ENCODE results near the gene ARG2. TPM values are rescaled to one million over a fixed set of nuclear protein-coding genes. Genes with fewer than 3 reads are reported as not detected.

ARG2 gene
- total and polyA plus RNA-seq, 9 of the 15 experiments (the other 6 are each of a cell fraction or from before 2014, with no cell fraction given) = 6.2 to 75.0 (median 17.8) TPM

- TF ChIP-seq VEZF1 (CRISPR knock-in tag; IDR thresholded peaks at IDR 0.05) = no peak
- TF ChIP-seq ZNF316 (IDR thresholded peaks at IDR 0.05) = no peak
- no peak for TF ChIP-seq NFIC (IDR thresholded peaks at IDR 0.05)
- no peak for TF ChIP-seq ZBTB40 (IDR thresholded peaks at IDR 0.05)
- no peak for TF ChIP-seq ZBTB40 (CRISPR knock-in tag; IDR thresholded peaks at IDR 0.05)
- TF ChIP-seq FUS (optimal IDR thresholded peaks at IDR 0.05; ENCODE audit: low read depth, low read length) = no peak
- TF ChIP-seq DEAF1 (CRISPR knock-in tag; IDR thresholded peaks at IDR 0.05) = peak; percentile 82
- TF ChIP-seq PHF20 (IDR thresholded peaks at IDR 0.05; ENCODE audit: partially characterized antibody) = no peak
- no peak for TF ChIP-seq ZNF224 (CRISPR knock-in tag; IDR thresholded peaks at IDR 0.05)
- peak; percentile 88 for TF ChIP-seq FOXJ2 (tag; IDR thresholded peaks at IDR 0.05)
- no peak for TF ChIP-seq E2F4 (CRISPR knock-in tag; IDR thresholded peaks at IDR 0.05; ENCODE audit: low read depth)
- no peak for TF ChIP-seq SP1 (CRISPR knock-in tag; IDR thresholded peaks at IDR 0.05)
- TF ChIP-seq TCF7L2 (IDR thresholded peaks at IDR 0.05; ENCODE audit: low read depth, low read length) = no peak
Observed at GRCh38 chr14:67618617-67619063, 1.1 kb upstream of the ARG2 start (continued).
